D341Med (cell line): ENCODE results near the gene ZNF285.
A peak's percentile ranks its signal among the peaks of the same experiment; 100 is the strongest.
"Not testable (repeated sequence)": the region's sequence is repeated elsewhere in the genome, so short reads cannot be mapped to it uniquely, and the experiment has no call there.

Experiments used
- DNase-seq: peaks from one replicate; pipeline ENCODE4 v3.0.0; 2012; ENCODE audit warnings: low spot score

The ZNF285 gene

DNA sequence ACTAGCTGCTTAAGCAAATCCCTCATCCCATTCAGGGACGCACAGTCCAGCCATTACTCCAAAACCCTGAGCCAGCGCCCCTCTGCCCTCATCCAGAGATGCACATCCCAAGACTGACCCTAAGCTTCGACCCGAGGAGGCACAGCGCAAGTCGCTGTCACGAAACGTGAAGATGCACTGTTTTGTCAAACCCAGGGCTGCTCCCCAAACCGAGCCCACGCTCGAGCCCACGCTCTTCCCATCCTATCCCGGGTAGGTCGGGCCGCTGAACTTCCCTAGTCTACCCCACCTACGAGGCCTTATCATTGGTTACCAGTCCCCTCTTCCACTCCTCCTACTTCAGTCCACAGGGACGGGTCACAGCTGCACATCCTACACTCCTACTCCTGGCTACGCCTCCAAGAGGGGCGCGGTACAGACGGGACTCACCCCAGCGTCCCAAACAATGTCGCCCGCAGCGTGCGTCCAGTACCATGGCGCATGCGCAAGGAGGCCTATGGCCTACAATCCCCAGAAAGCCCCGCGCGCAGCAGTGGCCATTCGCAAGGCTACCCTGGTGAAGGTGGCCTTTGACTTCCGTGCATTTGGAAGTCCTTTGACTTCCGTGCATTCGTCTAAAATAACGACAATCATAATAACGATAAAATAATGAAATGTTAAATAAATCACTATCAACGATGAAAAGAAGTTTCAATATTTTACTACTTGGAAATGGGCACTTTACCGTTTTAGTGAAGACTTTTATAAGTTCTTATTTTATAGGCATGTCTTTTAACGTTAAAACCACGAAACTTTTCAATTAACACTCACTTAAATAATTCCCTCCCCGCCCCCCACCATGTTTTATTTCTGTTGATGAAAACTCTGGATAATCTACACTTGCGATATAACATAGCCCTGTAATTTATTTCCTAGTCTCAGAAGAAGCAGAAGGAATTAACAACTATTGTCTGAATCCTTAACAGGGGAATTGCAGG, at the start of gene ZNF285:
Gene ZNF285 (minus strand): TSS at position 470 of the 977 bp plus-strand sequence. CDS start 4,395 bp downstream, outside the sequence.
- peak; percentile 95 for DNase-seq

DNA sequence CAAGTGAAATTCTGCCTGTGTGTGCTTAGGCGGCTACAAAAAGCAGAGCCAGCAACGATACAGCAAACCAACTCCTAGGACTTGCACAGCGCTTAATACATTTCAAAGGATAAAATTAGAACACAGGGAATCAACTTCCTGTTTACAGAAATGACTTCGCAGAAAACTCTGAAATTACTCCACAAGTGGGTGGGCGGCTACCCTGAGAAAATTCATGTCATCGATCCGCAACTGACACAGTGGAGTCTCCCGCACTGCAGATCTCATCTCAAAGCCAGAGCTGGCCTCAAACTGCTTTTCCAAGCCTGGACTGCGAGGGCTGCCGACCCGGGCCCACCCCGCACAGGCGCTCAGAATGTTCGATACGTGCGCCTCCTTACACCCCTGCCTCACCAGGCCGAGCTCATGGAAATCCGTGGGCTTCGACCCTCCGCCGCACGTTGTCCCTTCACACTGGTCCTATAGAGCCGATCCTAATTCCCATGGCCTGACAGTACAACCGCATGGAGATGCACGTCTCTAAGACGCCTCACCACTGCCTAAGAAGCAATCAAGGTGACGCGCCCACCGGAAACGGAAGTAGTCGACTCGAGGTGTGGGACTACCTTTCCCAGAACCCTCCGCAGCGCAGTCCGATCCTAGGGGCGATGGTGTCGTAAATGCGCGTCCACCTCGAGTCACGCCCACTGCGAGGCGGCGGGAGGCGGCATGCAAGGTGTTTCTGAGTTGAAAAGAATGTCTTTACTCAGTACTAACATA, 46.7 kb upstream of the ZNF285 start, which contains the start of gene ZNF229:
Gene ZNF229 (minus strand): TSS at position 557 of the 759 bp plus-strand sequence. CDS start 5,625 bp downstream, outside the sequence.
- peak; percentile 92 for DNase-seq

DNA sequence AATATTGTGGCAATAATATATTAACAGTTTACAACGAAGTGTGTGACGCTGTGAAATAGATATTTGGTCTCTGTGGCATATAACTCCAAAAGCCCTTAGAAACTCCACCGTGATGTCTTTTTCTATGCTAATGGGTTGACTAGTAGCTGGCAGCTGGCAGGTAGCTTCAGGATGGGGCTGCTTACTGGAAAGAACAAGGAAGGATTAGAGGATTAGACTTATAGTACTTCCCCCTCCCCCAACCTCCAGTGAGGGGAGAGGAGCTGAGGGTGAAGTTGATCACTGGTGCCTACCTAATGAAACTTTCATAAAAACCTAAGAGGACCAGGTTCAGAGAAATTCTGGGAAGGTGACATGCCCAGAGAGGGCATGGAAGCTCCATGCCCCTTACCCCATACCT, 37.0 kb upstream of the ZNF285 start:
- peak; percentile 51 for DNase-seq

DNA sequence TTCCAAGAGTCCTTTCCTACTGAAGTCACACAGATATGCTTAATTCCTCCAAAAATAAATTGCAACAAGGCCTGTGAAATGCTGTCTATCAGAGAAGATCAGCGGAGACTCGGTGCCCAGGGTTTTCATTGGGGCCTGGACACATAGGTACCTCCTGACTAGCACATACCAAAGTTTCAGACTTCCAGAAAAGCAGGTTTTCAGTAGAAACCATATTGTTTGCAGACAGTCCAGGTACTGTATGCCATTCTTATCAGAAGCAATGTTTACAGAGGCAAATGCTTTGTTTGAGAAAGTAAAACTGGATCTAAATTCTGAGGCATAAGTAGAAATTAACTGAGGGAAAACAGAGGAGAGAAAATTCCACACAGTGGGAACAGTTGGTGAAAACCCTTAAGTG, 34.0 kb upstream of the ZNF285 start:
- DNase-seq, result no peak

DNA sequence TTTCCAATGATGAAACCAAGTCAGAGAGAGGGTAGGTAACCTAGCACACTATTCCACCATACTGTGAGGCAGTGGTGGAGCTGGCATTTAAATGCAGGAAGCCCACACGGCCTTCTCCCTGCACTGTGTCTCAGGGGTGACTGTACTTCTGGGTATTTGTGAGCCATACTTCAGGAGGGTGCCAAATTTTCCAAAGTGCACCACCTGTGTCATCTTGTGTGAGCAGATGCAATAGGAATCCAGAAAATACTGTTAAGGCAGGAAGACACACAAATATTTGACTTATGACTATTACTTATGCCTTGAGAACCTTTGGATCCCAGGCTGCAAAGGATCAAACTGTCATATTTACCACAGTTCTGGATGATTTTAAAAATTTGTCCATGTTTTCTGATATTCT, 29.5 kb upstream of the ZNF285 start:
- DNase-seq, result no peak

DNA sequence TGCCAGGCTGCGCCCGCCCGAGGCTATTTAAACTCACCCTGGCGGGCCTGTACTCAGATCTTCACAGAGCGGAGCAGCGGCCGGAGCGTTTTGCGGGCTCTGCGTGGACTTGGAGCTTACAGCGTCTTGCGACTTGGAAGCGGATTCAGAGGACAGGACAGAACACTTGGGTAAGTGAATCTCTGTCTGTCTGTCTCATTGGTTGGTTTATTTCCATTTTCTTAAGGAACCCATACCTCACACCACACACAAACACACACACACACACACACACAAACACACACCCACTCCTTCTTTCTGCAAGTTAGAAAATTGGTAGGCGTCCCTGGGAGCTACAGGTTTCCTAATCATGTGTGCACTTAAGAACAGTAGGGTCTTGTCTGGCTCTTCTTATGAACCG, 14.1 kb upstream of the ZNF285 start:
- DNase-seq, result not testable (repeated sequence)

DNA sequence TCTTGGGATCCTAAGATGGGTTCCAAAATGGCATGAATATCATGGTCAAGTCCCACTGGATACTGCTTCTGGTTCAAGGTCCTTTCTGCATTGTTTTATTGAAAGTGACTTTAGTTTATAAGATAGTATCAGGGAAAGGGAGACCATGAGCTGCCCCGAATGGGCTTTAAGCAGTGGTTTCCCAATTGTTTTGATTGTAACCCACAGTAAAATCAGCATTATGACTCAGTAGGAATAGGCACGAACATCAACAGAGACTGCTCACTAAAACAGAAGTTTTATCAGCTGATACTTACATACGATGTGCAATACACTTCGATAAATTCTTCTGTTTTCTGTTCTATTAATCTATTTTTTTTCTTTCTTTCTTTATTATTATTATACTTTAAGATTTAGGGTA, 12.1 kb downstream of the ZNF285 start:
- not testable (repeated sequence) for DNase-seq

DNA sequence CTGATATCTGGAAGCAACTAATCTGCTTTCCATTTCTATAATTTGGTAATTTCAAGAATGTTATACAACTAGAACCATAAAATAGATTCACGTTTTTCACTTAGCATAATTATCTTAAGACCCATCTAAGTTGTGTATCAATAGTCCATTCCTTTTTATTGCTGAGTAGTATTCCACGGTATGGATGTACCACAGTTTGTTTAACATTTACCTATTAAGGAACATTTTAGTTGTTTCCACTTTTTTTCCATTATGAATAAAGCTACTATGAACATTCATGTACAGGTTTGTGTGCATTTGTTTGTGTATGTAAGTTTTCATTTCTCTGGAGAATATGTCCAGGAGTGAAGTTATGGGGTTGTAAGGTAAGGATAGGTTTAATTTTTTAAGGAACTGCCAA, 26.6 kb downstream of the ZNF285 start:
- DNase-seq, result no peak

DNA sequence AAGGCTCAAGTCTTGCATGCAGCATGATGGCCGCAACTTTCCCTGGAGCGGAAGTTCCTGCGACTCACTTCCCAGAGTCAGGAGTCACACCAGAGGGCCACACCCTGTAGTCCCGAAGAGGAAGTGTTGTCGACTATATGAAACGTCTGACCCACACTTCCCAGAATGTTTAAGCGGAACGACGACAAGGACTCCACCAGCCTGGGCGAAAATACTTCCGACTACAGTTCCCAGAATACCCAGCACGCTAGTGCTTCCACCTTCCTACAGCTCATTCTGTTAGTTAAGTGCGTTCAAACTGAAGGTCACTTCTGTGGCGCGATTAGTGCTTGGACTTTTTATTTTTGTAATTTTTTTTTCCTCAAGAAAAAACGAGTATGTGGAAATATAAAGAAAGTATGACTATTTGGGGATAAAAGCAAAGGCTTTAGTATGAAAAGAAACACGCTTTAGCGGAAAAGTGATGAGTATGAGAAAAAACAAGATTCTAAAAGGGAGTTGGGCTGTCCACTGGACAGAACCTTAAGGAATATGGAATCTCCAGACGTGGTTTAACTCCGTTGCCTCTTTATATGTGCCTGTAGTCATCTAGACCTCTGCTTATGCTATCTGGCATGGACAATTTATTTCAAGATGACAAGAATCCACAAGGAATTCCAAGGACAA, 29.5 kb downstream of the ZNF285 start:
- DNase-seq, result no peak

DNA sequence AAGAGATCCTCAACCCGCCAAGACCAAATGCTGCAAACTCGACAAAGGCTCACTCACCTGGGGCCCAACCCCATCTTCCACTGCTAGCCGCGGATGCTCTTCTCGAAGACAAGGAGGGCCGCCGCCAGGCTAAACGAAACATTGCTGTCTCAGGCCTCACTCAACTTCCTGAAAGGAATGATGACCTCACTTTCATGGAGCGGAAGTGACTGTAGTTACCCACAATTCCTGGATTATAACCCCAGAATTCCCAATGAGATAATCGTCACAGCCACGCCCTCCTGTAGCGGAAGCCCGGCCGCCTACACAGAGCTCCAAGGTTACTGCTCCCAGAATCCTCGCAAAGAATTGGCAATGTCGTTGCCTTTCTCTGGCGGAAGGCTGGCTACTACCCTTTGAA, 34.4 kb downstream of the ZNF285 start:
- no peak for DNase-seq

DNA sequence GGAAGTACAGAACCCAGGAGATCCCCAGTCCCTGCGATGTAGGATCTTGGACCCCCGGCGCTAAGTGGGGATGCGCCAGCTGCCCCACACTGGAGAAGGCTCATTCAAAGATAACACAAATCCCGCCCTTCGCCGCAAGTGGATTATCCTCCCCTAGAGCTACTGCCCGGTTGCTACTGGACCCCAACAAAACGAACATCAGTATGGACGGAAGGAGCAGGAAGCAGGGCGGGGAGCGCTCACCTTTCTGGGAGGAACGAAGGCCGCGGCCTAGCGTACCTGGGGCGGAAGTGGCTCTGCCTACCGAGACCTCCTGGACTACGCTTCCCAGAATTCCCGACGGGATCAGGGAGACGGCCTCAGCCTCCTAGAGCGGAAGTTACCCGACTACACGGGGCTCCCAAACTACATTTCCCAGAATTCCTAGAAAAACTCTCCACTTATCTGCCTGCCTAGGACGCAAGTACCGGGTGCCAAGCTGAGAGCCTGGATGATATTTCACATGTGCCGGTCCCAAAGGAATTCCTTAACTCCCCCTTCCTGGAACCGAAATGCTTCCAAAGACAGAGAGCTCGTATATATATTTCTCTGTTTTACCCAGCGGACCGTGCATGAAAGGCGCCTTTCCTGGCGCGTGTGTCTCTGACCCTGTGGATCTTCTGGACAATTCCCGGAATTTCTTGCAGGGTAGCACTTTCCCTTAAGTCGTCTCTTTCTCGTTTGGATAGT, 44.9 kb downstream of the ZNF285 start, which contains the start of gene ZNF112:
Gene ZNF112 (minus strand): TSS at position 298 of the 729 bp plus-strand sequence. CDS start 16,141 bp downstream, outside the sequence.
- peak; percentile 86 for DNase-seq

DNA sequence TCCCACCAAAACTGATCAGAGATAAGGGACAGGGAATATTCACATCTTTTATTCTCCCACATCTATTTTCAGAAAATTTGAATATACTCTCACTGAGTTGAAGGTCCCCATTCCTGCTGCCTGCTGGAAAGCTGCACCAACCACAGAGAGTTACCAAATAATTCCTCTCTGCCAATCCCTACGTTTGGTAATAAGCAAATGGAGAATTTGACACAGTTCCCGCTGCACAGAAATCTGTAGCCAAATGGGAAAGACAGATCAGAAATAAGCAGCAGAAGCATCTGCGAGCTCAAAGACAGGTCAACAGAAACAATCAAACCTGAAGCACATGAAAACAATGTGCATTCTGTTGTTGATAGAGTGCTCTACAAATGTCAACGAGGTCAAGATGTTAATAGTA, 54.9 kb downstream of the ZNF285 start:
- no peak for DNase-seq

DNA sequence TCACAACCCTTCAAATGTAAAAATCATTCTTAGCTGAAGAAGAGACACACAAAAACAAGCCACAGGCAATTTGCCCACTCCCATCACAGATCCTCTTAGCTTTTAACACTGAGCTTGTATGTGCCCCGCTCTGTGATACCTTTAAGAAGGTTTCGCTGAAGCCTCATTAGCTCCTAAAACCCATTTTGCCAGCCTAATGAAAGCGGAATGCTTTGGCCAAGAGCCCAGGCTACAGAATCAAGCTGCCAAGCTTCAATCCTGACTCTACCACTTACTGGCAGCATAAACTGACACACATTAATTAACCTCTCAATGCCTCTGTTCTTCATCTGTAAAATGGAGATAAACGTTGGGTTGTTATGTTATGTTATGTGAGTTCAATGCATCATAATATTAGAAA, 55.4 kb downstream of the ZNF285 start:
- peak; percentile 63 for DNase-seq

DNA sequence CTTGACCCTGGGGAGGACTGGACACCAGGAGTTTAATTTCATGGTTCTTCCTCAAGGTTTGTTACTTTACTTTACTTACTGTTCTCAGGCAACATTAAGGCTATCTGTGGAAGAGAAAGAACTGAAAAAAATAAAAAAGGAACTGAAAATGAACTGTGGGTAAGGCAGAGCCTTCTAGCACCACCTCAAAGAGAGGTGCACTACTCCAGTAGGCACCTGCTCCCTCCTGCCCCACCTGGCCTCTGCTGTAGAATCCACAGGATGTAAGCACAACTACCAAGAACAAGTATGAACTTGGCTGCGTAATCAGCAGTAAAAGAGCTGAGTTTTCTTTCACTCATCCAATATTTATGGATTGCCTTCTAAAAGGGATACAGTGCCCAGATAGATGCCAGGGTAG, 57.2 kb downstream of the ZNF285 start:
- DNase-seq, result no peak

DNA sequence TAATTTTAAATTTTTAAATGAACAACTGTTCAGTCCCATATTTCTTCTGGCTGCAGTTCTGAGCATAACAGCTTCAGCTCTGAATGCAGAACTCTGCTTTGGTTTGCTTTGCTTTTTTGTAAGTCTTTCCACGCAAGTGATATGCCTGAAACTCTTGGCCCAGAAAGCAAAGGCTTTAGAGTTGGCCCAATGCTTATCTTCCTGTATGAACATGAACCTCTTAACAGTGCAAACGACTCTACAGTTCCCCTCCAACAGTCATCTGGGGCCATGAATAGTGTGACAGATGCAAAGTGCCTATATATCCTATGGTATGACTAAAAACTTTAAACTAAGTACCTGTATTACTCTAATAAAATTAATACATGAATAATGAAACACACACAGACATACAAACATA, 59.6 kb downstream of the ZNF285 start:
- no peak for DNase-seq

DNA sequence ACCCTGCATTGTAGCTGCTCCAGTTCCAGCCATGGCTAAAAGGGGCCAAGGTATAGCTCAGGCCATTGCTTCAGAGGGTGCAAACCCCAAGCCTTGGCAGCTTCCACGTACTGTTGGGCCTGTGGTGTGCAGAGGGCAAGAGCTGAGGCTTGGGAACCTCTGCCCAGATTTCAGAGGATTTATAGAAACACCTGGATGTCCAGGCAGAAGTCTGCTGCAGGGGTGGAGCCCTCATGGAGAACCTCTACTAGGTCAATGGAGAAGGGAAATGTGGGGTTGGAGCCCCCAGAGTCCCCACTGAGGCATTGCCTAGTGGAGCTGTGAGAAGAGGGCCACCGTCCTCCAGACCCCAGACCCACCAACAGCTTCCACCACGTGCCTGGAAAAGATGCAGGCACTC, 66.8 kb downstream of the ZNF285 start:
- not testable (repeated sequence) for DNase-seq
